BE2C (cell line): ENCODE measurements around the gene PILRA.

Source experiments
- DNase-seq: peaks from one replicate; pipeline ENCODE4 v3.0.0-alpha.2; 2020
- H3K27me3 ChIP-seq: fragments of 250-450 bp; sonication (Bioruptor Pico); 2 replicates; pipeline ENCODE4 v1.5.1; 2020; ENCODE audit warnings: mild to moderate bottlenecking
- H3K36me3 ChIP-seq: fragments of 250-450 bp; sonication (Bioruptor Pico); 2 replicates; pipeline ENCODE4 v1.5.1; 2020; ENCODE audit warnings: mild to moderate bottlenecking
- H3K4me1 ChIP-seq: fragments of 250-450 bp; sonication (Bioruptor Pico); 2 replicates; pipeline ENCODE4 v1.5.1; 2020
- H3K4me3 ChIP-seq: 2 replicates; pipeline ENCODE4 v1.5.1; 2011; ENCODE audit warnings: low read depth, low read length
- H3K9me3 ChIP-seq: fragments of 250-450 bp; sonication (Bioruptor Pico); 2 replicates; pipeline ENCODE4 v1.5.1; 2020
- CTCF ChIP-seq: IDR thresholded peaks from 2 replicates; pipeline ENCODE4 v1.5.1; 2012; ENCODE audit warnings: mild to moderate bottlenecking, low read depth, low read length

The PILRA gene

GRCh38 chr7:100431286-100431735 is 58.0 kb downstream of the PILRA start:
- H3K4me1 ChIP-seq = no peaks in the 10 kb centered on the region; the same call in 1 of the 2 replicates
- no peak for DNase-seq
- H3K9me3 ChIP-seq = no peaks in the 10 kb centered on the region
- no peaks in the 10 kb centered on the region for H3K27me3 ChIP-seq
- peaks cover 47% of the 10 kb centered on the region for H3K36me3 ChIP-seq
- no peak overlapping the region for H3K4me3 ChIP-seq
- TF ChIP-seq CTCF = no peak

- no peaks in the 10 kb centered on the region for H3K27me3 ChIP-seq
- peaks cover 47% of the 10 kb centered on the region for H3K36me3 ChIP-seq
- H3K4me3 ChIP-seq = no peak overlapping the region
- no peak for TF ChIP-seq CTCF
- no peaks in the 10 kb centered on the region for H3K9me3 ChIP-seq
- H3K4me1 ChIP-seq = no peaks in the 10 kb centered on the region; the same call in 1 of the 2 replicates
- DNase-seq = no peak
These were observed 58.8 kb downstream of the PILRA start for GRCh38 chr7:100432053-100432452.

- no peak for TF ChIP-seq CTCF
- Histone ChIP-seq H3K4me3 (no peak overlapping the region), H3K4me1 (no peaks in the 10 kb centered on the region; the same call in 1 of the 2 replicates), H3K27me3 (no peaks in the 10 kb centered on the region), H3K36me3 (peaks cover 47% of the 10 kb centered on the region), H3K9me3 (no peaks in the 10 kb centered on the region)
- DNase-seq = no peak
These were observed 59.5 kb downstream of the PILRA start for GRCh38 chr7:100432621-100433275.

- no peak for DNase-seq
- H3K27me3 ChIP-seq = no peaks in the 10 kb centered on the region
- no peak for TF ChIP-seq CTCF
- H3K36me3 ChIP-seq = peaks cover 47% of the 10 kb centered on the region
- H3K4me3 ChIP-seq = no peak overlapping the region
- no peaks in the 10 kb centered on the region for H3K9me3 ChIP-seq
- H3K4me1 ChIP-seq = no peaks in the 10 kb centered on the region; the same call in 1 of the 2 replicates
These were observed 59.9 kb downstream of the PILRA start for GRCh38 chr7:100433276-100433591.

- no peak for DNase-seq
- Histone ChIP-seq H3K27me3 (no peaks in the 10 kb centered on the region), H3K4me1 (no peaks in the 10 kb centered on the region; the same call in 1 of the 2 replicates), H3K9me3 (no peaks in the 10 kb centered on the region), H3K36me3 (peaks cover 47% of the 10 kb centered on the region), H3K4me3 (no peak overlapping the region)
- TF ChIP-seq CTCF = no peak
These were observed 60.5 kb downstream of the PILRA start for GRCh38 chr7:100433592-100434296.
